ACHN (cell line): ENCODE data around the gene AP2A1.
"Not testable (repeated sequence)": the region's sequence is repeated elsewhere in the genome, so short reads cannot be mapped to it uniquely, and the experiment has no call there.

ENCODE experiments used
- DNase-seq: peaks from one replicate; pipeline ENCODE4 v3.0.0-alpha.2; 2015
- in situ Hi-C: cut with HindIII; loops from 2 replicates; pipeline ENCODE4 v1.10.0; 2017; ENCODE audit warnings: low sequenced_read_pairs, low pct_ligation_motif_present, low pct_unique_long_range_greater_than_20kb

The AP2A1 gene

GRCh38 chr19:49807058-49807903 is 40.5 kb downstream of the AP2A1 start:
- in situ Hi-C loops, result no loop called here
- DNase-seq, result no peak

GRCh38 chr19:49807904-49808675 is 41.3 kb downstream of the AP2A1 start:
- in situ Hi-C loops, result no loop called here
- DNase-seq, result no peak

- DNase-seq, result peak; percentile 81
- in situ Hi-C loops, result no loop called here
These were observed 41.9 kb downstream of the AP2A1 start for GRCh38 chr19:49808711-49809159.

GRCh38 chr19:49809160-49809940 is 42.5 kb downstream of the AP2A1 start:
- DNase-seq, result peak; percentile 22
- in situ Hi-C loops, result no loop called here

DNA sequence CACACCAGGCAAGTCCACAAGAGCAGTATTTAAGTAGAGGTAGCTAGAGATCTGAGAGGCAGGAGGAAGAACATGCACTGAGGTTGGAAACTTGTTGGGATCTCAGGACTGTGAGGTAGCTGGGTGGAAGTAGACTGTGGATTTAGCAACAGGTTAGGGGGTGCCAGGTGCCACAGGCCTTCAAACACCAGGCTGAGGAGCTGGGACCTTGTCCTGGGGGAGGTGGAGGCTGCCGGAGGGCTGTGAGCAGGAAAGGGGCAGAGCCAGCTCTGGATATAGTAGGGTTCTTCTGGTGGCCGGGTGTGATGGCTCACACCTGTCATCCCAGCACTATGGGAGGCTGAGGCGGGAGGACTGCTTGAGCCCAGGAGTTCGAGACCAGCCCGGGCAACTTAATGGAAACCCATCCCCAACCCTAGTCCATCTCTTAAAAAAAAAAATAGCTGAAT is 43.2 kb downstream of the AP2A1 start:
- in situ Hi-C loops, result no loop called here
- no peak for DNase-seq

GRCh38 chr19:49811328-49811727 is 44.5 kb downstream of the AP2A1 start:
- in situ Hi-C loops, result no loop called here
- no peak for DNase-seq

- no peak for DNase-seq
- in situ Hi-C loops, result no loop called here
These were observed 45.7 kb downstream of the AP2A1 start for GRCh38 chr19:49812452-49812996.

GRCh38 chr19:49812997-49813861 is 46.4 kb downstream of the AP2A1 start, which contains the start of gene FUZ:
TSS of gene FUZ (minus strand) at chr19:49813292. CDS start at chr19:49813106, 186 bp downstream.
- in situ Hi-C loops, result no loop called here

DNA sequence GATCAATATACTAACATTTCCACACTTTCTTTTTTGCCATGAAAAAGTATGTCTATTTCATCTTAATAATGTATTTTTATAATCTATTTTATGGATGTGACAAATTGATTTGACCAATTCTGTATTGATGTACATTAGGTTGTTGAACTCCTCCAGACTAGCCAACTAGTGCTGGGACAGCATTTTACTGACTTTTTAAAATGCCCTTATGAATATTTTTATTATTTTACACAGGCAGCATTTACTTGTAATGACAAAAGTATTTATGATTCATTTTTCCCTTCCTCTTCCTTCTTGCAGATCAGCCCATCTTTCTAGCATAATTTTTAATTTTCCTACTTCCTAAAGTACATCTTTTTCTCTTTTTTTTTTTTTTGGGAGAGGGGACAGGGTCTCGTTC is 47.2 kb downstream of the AP2A1 start:
- DNase-seq, result no peak

More at GRCh38 chr19:49812997-49813861, 46.4 kb downstream of the AP2A1 start, which contains the start of gene FUZ:
- DNase-seq, result peak; percentile 96

DNA sequence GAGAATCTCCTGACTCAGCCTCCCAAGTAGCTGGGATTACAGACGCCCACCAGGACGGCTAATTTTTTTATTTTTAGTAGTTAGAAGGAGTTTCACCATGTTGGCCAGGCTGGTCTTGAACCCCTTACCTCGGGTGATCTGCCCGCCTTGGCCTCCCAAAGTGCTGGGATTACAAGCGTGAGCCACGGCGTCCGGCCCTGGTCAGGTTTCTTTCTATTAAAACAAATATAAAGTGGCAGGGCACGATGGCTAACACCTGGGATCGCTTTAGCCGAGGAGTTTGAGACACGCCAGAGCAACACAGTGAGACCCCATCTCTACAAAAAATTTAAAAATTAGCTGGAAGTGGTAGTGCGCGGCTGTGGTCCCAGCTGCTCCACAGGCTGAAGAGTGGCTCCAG is 49.8 kb downstream of the AP2A1 start:
- DNase-seq, result no peak
- in situ Hi-C loops, result no loop called here

More for the DNA sequence above, 47.2 kb downstream of the AP2A1 start:
- in situ Hi-C loops, result no loop called here

DNA sequence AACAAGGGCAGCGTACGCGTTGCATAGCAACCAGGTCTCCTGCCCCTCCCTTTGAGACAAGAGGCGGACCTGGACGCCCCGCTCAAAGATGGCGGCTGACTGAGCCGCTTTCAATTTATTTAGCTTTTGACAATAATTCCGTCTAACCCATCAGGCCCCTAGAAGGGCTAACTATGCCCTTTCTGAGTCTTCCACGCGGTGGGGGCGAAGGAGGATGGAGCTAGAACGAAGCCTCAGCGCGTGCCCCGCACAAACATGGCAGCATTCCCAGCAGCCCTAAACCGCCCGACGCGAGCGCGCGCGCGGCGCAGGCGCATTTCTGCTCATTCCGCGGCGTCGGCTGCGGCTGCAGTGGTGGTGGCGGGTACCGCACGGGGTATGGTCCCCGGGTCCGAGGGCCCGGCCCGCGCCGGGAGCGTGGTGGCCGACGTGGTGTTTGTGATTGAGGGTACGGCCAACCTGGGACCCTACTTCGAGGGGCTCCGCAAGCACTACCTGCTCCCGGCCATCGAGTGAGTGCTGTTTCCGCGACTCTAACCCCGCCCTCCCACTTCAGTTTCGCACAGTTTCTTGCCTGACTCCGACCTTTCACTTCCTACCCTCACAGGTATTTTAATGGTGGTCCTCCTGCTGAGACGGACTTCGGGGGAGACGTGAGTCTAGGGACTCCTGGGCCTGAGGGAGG is 51.3 kb downstream of the AP2A1 start, which contains the start of gene MED25:
TSS of gene MED25 (plus strand) at position 326 of the 685 bp plus-strand sequence. CDS start at position 379, 53 bp downstream.
- in situ Hi-C loops, result no loop called here
- DNase-seq, result peak; percentile 77

DNA sequence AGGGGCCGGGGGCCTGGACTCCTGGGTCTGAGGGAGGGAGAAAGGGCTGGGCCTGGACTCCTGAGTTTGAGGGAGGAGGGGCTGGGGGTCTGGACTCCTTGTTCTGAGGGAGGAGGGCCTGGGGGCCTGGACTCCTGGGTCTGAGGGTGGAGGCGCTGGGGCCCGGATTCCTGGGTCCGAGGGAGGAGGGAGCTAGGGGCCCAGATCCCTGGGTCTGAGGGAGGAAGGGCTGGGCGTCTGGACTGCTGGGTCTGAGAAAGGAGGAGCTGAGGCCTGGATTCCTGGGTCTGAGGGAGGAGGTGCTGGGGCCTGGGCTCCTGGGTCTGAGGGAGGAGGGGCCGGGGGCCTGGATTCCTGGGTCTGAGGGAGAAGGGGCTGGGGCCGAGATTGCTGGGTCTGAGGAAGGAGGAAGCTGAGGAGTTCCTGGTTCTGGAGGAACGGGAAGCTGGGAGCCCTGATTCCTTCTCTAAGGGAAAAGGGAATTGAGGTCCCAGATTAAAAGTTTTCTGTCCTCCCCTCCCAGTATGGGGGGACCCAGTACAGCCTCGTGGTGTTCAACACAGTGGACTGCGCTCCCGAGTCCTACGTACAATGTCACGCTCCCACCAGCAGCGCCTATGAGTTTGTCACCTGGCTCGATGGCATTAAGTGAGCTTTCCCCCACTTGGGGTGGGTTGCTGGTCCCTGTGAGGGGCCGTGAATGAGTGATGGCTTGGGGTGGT is 52.0 kb downstream of the AP2A1 start:
- in situ Hi-C loops, result no loop called here
- DNase-seq, result no peak

GRCh38 chr19:49819452-49820115 is 52.8 kb downstream of the AP2A1 start:
- in situ Hi-C loops, result not testable (repeated sequence)

DNA sequence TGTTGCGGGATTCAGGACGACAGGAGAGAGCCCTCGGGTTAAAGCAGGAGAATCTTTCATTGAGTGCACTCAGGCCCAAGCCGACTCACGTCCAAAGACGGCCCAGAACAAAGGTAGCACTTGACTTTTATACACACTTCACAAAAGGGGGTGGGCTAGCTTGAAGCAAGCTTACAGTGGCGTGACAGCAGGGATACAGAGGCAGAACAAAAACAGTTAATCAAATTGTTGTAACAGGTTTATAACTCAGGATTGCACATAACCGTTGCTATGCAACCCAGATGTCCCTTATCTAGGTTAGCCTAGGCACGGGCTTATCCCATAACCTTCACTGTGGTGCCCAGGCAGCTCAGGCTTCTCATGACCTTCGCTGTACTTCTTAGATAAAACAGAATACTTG is 53.3 kb downstream of the AP2A1 start:
- no peak for DNase-seq
- in situ Hi-C loops, result no loop called here

More at GRCh38 chr19:49819452-49820115, 52.8 kb downstream of the AP2A1 start:
- not testable (repeated sequence) for DNase-seq

- no peak for DNase-seq
- in situ Hi-C loops, result no loop called here
These were observed 56.7 kb downstream of the AP2A1 start for GRCh38 chr19:49823472-49823871.

- DNase-seq, result no peak
- in situ Hi-C loops, result no loop called here
These were observed 57.9 kb downstream of the AP2A1 start for GRCh38 chr19:49824662-49825061.
